GM10847 (cell line): Measurements from ENCODE around the gene ACSL3.

Source experiments
- POLR2A ChIP-seq: IDR thresholded peaks from 2 replicates; pipeline ENCODE4 v1.6.1; 2011; ENCODE audit not compliant: insufficient read length; ENCODE audit errors: extremely low read depth

The ACSL3 gene

DNA sequence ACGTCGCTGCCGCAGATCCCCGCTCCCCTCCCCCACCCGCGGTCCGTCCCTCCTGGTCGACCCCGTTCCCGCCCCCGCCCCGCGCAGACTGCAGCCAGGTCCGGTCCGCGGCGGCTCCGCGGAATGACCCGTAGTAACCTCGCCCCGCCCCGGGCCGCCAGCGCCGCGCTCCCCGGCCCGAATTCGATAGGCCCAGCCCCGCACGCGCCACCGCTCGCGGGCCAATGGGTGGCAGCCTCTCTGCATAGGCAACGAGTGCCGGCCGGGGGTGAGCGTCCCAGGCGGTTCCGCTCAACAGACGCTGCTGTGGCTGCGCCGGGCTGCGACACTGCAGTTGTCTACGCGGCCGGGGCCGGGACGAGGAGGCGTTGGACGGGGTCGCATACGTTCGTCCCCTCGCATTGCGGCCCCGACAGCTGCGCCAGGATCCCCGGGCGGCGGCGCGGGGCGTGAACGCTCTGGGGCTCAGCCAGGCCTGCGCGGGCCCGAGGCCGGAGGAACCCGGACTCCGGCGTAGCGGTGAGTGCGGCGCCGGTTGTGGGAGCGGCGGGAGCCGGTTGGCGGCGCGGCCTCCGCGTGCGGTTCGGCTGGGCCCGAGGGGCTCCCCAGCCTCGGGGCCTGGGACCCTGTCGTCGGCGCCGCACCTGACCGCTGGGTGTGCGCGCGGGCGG lies at the start of gene ACSL3:
Gene ACSL3, plus strand, starts transcription at position 297 of the 671 bp plus-strand sequence. CDS start 47,737 bp downstream, outside the sequence.
- TF ChIP-seq POLR2A = peak; percentile 99

DNA sequence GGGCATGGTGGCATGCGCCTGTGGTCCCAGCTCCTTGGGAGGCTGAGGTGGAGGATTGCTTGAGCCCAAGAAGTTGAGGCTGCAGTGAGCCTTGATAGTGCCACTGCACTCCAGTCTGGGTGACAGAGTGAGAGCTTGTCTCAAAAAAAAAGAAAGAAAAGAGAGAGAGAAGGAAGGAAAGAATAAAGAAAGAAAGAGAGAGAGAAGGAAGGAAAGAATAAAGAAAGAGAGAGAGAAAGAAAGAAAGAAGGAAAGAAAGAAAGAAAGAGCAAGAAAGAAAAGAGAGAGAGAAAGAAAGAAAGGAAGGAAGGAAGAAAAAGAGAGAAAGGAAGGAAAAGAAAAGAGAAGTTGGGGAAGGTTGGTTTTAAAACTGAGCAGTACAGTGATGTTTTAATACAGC lies 49.0 kb upstream of the ACSL3 start:
- no peak for TF ChIP-seq POLR2A

DNA sequence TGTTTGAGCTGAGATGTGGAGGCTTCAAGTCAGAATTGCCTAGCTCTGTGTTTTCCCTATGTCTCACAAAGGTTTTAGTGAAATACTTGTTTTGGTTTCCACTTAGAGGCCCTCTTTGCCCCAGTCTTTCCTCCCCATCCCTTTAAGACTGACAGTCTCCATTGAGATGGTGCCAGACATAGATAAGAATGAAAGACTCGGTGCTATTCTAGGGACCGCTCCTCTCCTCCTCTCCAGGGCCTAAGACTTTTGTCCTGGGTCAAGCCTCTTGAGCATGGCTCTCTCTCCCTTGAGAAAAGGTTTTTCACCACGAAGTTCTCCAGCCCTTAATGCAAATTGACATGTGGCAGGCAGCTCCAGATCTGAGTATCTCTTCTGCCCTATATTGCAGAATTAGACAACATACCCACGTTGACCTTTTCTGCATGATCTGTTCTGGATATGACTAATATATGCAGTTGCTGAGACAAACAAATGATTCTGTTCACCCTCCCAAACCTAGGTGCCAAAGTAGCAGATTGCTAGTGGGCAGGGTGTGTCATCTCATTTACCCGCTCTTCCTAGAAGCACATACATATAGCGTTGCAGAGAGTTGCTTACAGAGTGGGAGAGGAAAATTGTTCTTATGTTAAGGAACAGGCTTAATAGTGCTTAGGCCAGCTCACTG lies 47.5 kb upstream of the ACSL3 start:
- TF ChIP-seq POLR2A = no peak

DNA sequence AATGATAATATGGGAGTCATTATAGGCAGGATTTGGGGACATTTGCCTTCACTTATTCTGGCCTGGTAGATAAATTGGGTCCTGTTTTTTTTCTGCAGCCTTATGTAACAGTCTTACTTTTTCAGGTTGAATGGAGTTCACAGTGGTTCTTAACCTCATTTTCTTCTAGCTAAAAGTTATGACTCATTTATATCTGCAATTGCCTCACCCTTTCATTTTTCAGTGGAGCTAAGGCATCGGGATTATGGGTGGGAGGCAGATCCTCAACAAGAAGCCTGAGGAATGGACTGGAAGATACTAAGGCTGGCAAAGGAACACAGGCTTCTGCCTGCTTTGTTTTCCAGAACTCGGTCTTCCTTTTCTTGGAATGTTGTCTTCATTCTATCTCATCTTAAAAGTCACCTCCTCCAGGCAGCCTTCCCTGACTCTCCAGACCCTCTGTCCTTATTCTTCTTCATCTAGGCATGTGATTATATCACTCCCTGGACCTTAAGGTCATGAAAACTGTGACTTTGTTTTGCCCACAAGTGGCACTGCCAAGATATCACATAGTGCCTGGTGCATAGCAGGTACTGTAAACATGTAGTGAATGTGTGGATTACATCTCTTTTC lies 41.0 kb upstream of the ACSL3 start:
- TF ChIP-seq POLR2A = no peak

DNA sequence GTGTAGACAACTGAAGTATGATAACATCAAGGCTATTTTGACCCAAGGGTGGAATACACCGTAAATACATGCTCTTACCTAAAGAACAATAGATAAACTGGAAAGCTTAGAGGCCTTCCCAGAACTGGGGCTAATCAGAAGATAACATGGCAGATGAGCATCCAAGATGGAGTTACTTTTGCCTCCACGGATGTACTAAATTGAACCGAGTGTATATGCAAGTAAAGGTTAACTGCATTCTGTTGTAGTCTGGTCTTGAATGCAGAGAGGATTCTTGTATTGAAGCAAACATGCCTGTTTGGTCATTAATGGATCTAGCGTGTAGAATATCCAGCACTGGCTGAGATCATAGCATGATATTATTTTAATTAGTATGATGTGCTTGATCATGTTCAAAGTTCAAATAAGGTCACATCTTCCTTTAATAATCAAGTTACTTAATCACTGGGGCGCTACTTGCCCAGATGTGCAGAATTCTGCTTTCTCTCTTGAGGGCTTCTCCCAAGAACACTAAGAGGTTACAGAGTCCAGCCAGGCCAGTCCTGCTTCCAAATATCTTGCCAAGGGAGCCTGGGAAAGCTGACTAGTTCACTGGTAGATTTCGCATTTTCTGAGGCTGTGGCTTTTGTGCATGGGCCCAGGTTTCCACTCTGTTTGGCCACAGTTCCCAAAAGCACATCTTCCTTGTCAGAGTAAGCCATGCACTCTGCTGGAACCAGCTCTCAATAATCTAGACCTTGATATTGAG lies 37.5 kb upstream of the ACSL3 start:
- no peak for TF ChIP-seq POLR2A

DNA sequence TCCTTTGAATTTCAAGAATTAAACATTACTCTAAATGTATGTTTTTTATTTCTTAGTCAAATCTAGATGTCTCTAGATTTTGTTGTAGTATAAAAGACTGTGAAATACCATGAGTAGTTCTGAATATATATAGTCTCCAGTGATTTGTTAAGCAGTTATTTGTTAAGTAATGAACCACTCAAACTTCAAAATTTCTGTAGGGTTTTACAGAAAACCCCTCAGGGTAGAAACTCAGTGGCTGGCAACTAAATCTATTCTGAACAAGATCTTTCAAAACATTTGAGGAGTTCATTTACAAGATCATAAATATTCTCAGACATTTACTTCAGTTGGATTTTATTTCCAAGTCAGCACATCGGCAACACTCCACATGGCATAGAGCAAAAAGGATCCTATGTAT lies 35.8 kb upstream of the ACSL3 start:
- no peak for TF ChIP-seq POLR2A

DNA sequence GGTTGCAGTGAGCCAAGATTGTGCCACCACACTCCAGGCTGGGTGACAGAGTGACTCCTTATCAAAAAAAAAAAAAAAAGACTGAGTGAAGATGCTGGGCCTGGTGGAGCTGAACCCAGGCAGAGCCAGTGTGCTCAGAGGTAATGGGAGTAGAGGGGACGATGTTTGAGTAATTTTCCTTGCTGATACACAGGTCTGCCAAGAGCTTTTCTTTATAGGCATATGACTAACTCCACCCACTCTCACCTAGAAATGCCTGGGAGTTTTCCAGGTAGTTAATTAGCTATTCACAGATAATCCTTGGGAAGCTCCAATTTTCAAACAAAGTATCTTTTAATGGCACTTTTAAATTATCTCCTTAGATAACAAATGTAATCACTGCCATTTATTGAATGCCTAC lies 33.4 kb upstream of the ACSL3 start:
- no peak for TF ChIP-seq POLR2A

DNA sequence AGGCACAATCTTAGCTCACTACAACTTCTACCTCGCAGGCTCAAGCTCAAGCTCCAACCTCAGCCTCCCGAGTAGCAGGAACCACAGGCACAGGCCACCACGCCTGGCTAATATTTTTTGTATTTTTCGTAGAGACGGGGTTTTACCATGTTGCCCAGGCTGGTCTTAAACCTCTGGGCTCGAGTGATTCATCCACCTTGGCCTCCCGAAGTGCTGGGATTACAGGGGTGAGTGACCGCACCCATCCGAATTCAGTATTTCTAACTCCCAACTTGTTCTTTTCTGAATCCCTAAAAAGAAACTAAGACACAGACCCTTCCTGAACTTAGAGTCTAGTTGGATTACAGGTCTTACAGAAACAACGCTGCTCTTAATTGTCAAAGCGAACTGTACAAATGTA lies 32.3 kb upstream of the ACSL3 start:
- TF ChIP-seq POLR2A = no peak

DNA sequence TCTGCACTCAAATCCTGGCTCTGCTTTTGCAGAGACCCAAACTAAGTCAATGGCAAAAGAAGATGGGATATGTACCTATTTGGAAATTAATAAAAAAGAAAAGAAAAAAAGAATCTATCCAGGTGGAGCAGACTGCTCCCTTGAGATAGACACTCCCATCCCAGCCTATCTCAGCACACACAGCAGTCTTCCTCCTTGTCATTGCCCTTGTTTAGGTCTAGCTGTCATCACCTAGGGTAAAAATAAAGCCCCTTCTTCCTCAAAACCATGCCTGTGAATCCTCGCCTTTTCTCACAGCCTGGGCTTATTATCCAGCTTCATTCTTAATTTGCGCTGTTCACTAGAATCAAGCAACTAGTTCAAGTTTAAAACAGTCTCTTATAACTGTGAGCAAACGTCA lies 30.7 kb upstream of the ACSL3 start:
- no peak for TF ChIP-seq POLR2A

DNA sequence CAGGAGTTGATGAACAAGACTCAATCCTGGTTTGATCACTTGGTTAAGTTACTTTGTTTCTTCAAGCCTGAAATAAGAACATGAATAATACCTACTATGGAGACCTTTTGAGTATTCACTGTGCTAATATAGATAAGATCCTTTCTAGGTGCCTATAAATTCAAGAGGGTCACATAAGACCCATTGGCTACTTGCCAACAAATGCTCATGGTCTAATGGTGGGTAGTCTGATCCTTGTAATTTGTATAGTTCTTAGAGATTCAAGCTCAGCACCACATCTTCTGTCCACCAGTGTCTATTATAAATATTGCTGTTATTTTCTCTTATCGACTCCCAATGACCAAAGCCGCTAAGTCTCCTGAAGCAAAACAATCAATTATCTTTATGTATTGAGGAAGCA lies 27.4 kb upstream of the ACSL3 start:
- no peak for TF ChIP-seq POLR2A

DNA sequence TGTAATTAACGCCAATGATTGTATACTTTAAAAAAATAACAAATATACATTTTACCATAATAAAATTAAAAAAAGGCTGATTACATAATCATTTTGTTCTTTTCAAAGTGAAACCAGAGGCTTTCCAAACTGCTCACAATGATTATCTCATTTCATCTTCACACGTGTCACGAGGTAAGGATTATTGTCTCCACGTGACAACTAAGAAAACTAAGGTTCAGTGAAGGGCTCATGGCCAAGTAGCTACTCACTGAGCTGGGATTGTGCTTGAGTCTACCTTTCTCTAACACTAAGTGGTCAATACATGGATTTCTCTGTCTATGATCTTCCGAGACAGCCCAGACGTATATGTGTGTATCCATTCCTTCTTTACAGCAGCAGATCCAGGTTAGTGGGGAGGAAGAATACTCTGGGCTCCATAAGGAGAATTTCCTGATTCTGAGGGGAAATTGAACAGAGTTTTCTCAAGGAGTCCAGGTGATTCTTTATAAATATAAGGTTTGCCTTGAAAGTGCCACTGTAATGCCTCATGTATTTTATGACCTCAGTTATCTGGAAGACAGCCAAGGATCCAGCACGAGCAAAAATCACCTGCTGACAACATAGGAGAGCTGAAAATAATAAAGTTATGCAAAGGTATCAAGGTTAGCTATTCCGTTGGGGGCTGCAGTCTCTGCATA lies 25.6 kb upstream of the ACSL3 start:
- TF ChIP-seq POLR2A = no peak

DNA sequence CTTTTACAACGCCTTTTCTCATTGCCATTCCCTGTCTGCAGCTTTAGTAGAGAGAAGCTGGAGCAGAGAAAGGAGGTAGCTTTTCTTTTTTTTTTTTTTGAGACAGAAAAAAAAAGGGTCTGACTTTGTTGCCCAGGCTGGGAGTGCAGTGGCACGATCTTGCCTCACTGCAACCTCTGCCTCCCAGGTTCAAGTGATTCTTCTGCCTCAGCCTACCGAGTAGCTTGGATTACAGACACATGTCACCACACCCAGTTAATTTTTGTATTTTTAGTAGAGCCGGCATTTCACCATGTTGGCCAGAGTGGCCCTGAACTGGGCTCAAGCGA lies 25.0 kb upstream of the ACSL3 start:
- TF ChIP-seq POLR2A = no peak

DNA sequence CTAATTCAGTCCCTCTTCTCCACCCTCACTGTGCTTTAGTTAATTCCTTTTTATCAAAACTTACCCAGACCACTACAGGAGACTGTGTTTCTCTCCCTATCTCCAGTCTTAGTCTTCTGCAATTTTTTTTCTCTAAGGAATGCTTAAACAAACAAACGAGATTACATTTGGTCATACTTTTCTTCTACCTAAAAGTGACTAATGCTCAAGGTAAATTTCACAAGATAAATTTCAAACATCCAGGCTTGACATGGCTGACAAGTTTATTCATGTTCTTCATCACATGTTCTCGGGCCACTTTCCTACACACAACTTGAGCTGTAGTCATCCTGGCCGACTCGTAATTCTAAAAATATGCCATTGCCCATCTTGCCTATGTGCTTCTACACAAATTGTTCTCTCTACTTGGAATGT lies 23.2 kb upstream of the ACSL3 start:
- TF ChIP-seq POLR2A = no peak

DNA sequence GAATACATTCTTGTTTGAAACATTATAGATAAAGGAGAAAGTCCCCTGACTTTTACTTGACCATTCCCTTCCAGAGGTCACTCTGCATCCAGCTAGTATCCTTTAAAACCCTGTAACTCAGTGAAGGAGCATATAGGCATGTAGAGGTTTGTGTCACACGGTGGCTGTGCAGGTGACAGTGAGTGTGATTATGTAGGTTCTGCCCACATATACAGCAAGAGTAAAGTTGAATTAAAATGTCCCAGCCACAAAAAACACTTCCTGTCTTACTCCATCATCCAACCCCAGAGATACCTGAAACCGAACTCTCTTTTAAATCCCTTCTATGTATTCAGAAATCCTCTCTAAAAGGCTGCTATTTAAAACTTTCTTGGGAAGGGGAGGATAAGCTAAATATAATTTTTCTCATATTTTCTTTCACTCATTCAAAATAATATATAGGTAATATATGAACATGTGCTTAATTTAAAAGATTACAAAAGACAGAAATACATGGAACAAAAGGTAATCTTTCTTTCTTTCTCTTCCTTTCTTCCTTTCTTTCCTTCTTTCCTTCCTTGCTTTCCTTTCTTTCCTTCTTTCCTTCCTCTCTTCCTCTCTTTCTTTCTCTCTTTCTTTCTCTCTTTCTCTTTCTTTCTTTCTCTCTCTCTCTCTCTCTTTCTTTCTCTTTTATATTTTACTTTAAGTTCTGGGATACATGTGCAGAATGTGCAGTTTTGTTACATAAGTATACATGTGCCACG lies 20.6 kb upstream of the ACSL3 start:
- no peak for TF ChIP-seq POLR2A
